ENCODE results near the gene YWHAE.

- TF ChIP-seq CTCF (IDR thresholded peaks at IDR 0.05; ENCODE audit: insufficient read depth, low read length, poor library complexity, severe bottlenecking) (no peak), EZH2phosphoT487 (conservative IDR thresholded peaks at IDR 0.05; ENCODE audit: low read length) (no peak)
These were observed 13.8 kb downstream of the YWHAE start for GRCh38 chr17:1386265-1386664.
